ENCODE measurements around the gene NELFA. TPM values are rescaled to one million over a fixed set of nuclear protein-coding genes. Genes with fewer than 3 reads are reported as not detected.

Gene NELFA
- total RNA-seq, 1 donor, result 33.9 TPM

- no peak for DNase-seq (ENCODE audit: low read depth in 2 of 3, low spot score in 2 of 3)
These were observed 38.6 kb downstream of the NELFA start for GRCh38 chr4:1969928-1970723.

- no peak for DNase-seq (ENCODE audit: low read depth in 2 of 3, low spot score in 2 of 3)
These were observed 40.0 kb downstream of the NELFA start for GRCh38 chr4:1968686-1969295.

GRCh38 chr4:1967512-1968149 is 41.1 kb downstream of the NELFA start:
- no peak for DNase-seq (ENCODE audit: low read depth in 2 of 3, low spot score in 2 of 3)

- no peak for DNase-seq (ENCODE audit: low read depth in 2 of 3, low spot score in 2 of 3)
These were observed 43.8 kb downstream of the NELFA start for GRCh38 chr4:1964971-1965370.

- DNase-seq (ENCODE audit: low read depth in 2 of 3, low spot score in 2 of 3), result no peak
These were observed 44.3 kb downstream of the NELFA start for GRCh38 chr4:1964443-1964842.

GRCh38 chr4:1962980-1963379 is 45.8 kb downstream of the NELFA start:
- no peak for DNase-seq (ENCODE audit: low read depth in 2 of 3, low spot score in 2 of 3)

GRCh38 chr4:1961563-1961962 is 47.2 kb downstream of the NELFA start:
- DNase-seq (ENCODE audit: low read depth in 2 of 3, low spot score in 2 of 3), result no peak

- no peak for DNase-seq (ENCODE audit: low read depth in 2 of 3, low spot score in 2 of 3)
These were observed 47.7 kb downstream of the NELFA start for GRCh38 chr4:1961038-1961437.

- DNase-seq (ENCODE audit: low read depth in 2 of 3, low spot score in 2 of 3), result no peak
These were observed 48.5 kb downstream of the NELFA start for GRCh38 chr4:1960170-1960825.

- no peak for DNase-seq (ENCODE audit: low read depth in 2 of 3, low spot score in 2 of 3)
These were observed 49.7 kb downstream of the NELFA start for GRCh38 chr4:1959104-1959384.

- no peak for DNase-seq (ENCODE audit: low read depth in 2 of 3, low spot score in 2 of 3)
These were observed 50.3 kb downstream of the NELFA start for GRCh38 chr4:1958276-1959103.

- DNase-seq (ENCODE audit: low read depth in 2 of 3, low spot score in 2 of 3), result no peak
These were observed 52.1 kb downstream of the NELFA start for GRCh38 chr4:1956631-1957030.

GRCh38 chr4:1953335-1953734 is 55.4 kb downstream of the NELFA start:
- no peak for DNase-seq (ENCODE audit: low read depth in 2 of 3, low spot score in 2 of 3)

- DNase-seq (ENCODE audit: low read depth in 2 of 3, low spot score in 2 of 3), result no peak
These were observed 56.1 kb downstream of the NELFA start for GRCh38 chr4:1952719-1953118.

GRCh38 chr4:1952058-1952700 is 56.6 kb downstream of the NELFA start:
- DNase-seq (ENCODE audit: low read depth in 2 of 3, low spot score in 2 of 3), result no peak

GRCh38 chr4:1950369-1950768 is 58.4 kb downstream of the NELFA start:
- no peak for DNase-seq (ENCODE audit: low read depth in 2 of 3, low spot score in 2 of 3)

- DNase-seq (ENCODE audit: low read depth in 2 of 3, low spot score in 2 of 3), result no peak
These were observed 59.8 kb downstream of the NELFA start for GRCh38 chr4:1948892-1949436.

GRCh38 chr4:1948232-1948631 is 60.5 kb downstream of the NELFA start:
- no peak for DNase-seq (ENCODE audit: low read depth in 2 of 3, low spot score in 2 of 3)

GRCh38 chr4:1945912-1946311 is 62.9 kb downstream of the NELFA start:
- DNase-seq (ENCODE audit: low read depth in 2 of 3, low spot score in 2 of 3), result no peak

Data from hematopoietic multipotent progenitor cell (in vitro differentiated cells).